HG03135 (cell line): ENCODE data around the gene DCST1.
"Not testable (repeated sequence)": the region's sequence is repeated elsewhere in the genome, so short reads cannot be mapped to it uniquely, and the experiment has no call there.

Experiments used
- ATAC-seq: cut with Tn5 transposase; IDR thresholded peaks from one replicate; pipeline ENCODE4 v1.9.1; 2021; ENCODE audit warnings: mild to moderate bottlenecking, moderate library complexity; ENCODE audit not compliant: unreplicated experiment

Gene DCST1, protein sequence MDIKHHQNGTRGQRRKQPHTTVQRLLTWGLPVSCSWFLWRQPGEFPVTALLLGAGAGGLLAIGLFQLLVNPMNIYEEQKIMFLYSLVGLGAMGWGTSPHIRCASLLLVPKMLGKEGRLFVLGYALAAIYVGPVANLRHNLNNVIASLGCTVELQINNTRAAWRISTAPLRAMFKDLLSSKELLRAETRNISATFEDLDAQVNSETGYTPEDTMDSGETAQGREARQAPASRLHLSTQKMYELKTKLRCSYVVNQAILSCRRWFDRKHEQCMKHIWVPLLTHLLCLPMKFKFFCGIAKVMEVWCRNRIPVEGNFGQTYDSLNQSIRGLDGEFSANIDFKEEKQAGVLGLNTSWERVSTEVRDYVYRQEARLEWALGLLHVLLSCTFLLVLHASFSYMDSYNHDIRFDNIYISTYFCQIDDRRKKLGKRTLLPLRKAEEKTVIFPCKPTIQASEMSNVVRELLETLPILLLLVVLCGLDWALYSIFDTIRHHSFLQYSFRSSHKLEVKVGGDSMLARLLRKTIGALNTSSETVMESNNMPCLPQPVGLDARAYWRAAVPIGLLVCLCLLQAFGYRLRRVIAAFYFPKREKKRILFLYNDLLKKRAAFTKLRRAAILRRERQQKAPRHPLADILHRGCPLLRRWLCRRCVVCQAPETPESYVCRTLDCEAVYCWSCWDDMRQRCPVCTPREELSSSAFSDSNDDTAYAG

GRCh38 chr1:155033524-155033923 is at the start of gene DCST1, which contains the start of gene DCST2:
Gene DCST1 (plus strand): TSS chr1:155033824. CDS start chr1:155034037, 213 bp downstream.
Gene DCST2 (minus strand): TSS chr1:155033781. CDS start chr1:155033701, 80 bp downstream.
- no peak for ATAC-seq

DNA sequence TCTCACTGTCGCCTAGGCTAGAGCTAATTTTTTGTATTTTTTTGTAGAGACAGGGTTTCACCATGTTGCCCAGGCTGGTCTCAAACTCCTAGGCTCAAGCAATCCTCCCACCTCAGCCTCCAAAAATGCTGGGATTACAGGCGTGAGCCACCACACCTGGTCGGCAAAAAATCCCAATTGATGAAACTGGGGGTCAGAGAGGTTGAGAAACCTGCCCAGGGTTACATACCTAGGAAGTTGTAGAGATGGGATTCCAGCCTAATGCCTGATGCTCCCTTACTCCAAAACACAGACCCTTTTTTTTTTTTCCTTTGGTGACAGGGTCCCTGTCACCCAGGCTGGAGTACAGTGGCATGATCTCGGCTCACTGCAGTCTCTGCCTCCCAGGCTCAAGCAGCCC is 46.9 kb upstream of the DCST1 start:
- ATAC-seq: not testable (repeated sequence)

GRCh38 chr1:154987326-154987725 is 46.3 kb upstream of the DCST1 start:
- no peak for ATAC-seq

GRCh38 chr1:154988058-154988954 is 45.3 kb upstream of the DCST1 start:
- ATAC-seq: no peak

GRCh38 chr1:154989195-154989860 is 44.3 kb upstream of the DCST1 start:
- no peak for ATAC-seq

- ATAC-seq: no peak
Observed at GRCh38 chr1:154990276-154990675, 43.3 kb upstream of the DCST1 start.

DNA sequence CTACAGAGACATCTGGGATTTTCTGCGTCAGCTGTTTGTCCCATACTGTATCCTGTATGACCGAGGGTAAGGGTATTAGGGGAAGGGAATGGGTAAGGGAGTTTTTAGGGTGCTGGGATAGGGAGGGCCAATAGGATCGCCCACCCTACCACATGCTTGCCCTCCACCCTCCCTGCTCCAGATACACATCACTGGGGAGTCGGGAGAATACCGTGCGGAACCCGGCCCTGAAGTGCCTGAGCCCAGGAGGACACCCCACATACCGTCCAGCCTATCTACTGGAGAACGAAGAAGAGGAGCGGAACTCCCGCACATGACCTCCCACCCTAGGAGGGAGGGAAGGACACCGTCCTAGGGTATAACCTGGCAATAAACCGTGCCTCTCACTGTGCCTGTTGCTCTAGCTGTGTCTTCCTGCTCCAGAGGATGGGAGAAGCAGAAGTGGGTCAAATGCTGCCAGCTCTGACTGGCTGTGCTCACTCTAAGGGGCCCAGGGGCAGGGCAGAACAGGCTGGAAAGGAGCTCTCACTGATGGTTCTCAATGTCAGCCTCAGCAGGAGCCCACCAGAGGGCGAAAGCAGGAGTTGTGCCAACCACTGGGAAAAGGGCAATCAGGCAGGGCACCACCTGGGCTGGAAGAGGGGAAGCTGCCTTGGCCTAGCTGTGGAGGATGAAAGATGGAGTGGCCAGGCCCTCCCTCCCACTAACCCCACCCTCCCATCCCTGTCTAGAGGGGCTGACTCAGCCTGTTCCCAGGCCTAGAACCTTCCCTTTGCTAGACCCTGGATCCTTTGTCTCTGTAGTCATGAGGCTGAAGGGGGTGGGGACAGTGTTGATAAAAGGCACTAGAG is 40.7 kb upstream of the DCST1 start:
- ATAC-seq: no peak

DNA sequence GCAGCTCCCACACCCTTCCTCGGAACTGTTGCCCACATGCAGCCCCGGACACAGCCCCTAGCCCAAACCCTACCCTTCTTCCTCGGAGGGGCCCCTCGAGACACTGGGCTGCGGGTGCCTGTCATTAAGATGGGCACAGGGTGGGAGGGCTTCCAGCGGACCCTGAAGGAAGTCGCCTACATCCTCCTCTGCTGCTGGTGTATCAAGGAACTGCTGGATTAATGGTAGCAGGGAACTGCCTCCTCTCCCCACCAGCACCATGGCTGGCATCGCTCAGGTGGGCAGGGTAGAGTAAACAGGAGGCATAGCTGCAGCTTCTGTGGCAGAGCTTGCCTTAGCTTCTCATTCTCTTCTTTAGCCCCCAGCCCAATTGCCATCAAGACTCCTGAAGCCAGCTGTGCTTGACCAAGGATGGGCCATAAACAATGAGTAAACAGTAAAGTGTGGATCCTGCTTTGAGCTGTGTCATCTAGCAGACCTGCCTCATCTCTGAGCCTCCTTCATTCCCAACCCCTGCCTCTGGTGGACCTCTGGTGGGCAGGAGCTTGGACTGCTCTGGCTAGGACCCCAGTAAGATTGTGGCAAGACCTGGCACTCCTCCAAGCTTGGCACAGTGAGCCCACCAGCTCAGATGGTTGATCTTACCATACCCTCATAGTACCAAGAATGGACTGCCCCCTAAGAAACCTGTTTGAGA is 39.9 kb upstream of the DCST1 start, which contains the start of gene LENEP:
Gene LENEP (plus strand): TSS at position 15 of the 697 bp plus-strand sequence. CDS start 22 bp downstream, at position 37.
- no peak for ATAC-seq

DNA sequence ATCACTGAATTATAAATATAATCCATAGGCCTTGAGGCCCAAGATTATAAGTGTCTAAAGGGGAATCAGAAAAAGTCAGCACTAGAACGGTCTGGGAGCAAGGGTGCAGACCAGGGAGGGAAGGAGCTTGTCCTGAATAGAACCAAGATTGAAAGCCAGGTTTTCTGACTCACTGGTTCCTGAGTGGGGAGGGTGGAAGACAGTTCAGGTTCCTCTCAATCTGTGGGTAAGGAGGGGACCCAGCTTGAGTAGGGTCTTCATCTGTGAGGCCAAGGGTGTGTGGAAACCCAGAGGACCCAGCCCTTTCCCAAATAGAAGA is 39.4 kb upstream of the DCST1 start:
- no peak for ATAC-seq

- no peak for ATAC-seq
Observed at GRCh38 chr1:154994591-154994990, 39.0 kb upstream of the DCST1 start.

- not testable (repeated sequence) for ATAC-seq
Observed at GRCh38 chr1:154995301-154995983, 38.2 kb upstream of the DCST1 start.

DNA sequence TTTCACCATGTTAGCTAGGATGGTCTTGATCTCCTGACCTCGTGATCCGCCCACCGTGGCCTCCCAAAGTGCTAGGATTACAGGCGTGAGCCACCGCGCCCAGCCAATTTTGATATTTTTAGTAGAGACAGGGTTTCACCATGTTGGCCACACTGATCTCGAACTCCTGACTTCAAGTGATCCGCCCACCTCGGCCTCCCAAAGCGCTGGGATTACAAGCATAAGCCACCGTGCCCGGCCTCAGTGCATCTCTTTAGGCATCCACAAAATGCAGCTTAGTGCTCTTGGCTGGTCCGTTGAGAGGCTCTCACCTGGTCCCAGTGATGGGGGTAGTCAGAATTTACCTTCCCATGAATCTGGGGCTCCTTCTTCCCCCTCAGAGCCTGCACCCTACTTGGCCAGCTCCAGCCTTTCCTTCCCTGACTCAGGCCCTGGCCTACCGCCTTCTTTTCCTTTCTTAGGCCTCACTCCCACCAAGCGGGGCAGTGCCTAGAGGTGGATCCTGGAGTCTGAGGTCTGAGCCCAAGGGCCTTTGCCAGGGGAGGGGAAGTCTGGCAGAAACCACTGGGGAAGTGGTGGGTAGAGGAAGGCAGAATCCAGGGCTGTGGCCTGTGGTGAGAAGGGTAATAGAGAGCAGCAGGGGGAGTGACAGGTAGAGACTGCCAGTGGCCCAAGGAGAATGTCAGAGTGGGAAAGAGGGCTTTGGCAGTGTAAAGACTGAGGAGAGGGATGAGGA is 36.5 kb upstream of the DCST1 start:
- ATAC-seq: no peak

DNA sequence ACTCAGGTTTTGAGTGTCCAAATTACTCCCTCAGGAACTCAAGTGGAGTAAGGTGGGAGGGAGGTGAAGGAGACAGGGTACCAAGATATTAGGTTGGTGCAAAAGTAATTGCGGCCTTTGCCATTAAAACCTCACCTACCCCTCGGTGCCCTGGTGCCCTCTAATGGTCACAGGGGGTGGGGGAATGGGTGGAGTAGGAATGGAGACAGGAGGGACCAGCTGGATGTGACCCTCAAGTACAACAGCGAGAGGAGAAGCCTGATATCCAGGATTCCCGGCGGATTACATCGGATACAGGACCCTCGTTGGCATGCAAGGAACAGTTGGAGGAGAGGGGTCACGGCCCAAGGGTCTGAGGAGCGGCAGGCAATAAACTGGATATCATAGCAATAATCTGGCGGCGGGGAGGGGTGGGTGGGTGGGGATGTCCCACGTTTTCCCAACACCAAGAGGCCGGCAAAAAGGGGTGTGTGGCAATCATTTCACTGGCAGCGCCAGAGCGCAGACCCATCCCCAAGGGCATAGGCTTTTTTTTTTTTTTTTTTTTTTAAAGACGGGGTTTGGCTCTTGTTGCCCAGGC is 35.3 kb upstream of the DCST1 start:
- no peak for ATAC-seq

GRCh38 chr1:154998818-154999570 is 34.6 kb upstream of the DCST1 start:
- no peak for ATAC-seq

DNA sequence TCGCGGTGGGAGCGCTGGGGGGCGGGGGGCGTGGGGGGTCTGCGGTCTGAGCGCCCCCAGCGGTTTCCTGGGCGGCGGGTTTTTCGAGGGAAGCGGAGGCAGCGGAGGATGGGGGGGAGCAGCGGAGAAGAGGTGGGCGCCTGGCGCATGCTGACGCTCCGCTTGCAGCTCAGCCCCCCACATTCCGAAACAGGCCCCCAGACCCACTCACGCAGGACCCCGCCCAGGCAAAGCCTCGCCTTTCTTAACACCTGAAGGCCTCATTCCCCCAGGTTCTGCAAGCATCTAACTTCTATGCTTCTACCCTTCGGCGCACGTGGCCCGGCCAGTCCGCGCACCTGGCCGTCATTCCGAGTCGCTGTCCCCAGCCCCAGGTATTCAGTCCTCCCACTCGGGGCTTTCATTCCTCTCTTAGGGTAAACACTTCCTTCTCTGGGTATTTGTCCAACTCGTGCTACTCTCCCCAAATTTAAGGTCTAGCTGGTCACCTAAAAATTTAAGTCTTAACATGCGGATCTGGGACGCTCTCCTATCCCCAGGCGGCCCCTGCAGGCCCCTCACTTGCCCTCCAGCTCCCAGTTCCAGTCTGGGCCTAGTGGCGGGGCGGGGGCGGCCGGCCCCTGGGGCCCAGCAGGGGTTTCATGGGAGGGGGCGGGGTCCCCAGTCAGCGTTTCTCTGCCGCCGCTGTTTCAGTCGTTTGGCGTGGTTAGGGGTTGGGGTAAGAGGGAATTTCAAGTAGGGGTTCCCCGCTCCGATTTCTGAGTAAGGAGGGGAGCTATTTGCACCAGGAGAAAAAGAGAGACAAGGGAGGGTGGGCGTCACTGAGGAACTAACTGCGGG is 33.8 kb upstream of the DCST1 start:
- ATAC-seq: no peak

DNA sequence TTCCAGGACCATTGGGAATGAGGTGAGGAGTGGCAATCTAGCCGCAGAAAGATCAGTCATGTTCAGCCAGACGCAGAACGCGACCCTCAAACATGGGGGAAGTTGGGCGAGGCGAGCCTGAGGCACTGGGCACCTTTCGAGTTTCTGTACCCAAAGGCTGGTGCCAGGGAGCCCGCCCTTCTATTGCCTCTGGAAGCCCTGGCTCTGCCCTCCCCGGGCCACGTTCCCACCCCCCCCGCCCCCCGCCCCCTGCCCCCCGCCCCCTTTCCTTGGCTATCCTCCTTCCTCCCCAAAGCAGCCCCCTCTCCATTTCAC is 33.3 kb upstream of the DCST1 start:
- ATAC-seq: no peak
